K562 (cell line): ENCODE measurements around the gene CCR8.

Experiments used
- CTCF ChIP-seq, 3 experiments: IDR thresholded peaks in 2 of 3; conservative IDR thresholded peaks in 1 of 3; 2 replicates each; pipeline ENCODE4 v1.5.1; 2011 to 2012; ENCODE audit warnings: low read length in 3 of 3, mild to moderate bottlenecking in 3 of 3, control low read depth in 2 of 3, improper control_type of control experiment in 1 of 3, inconsistent platforms in 1 of 3, low read depth in 1 of 3, mixed read lengths in 1 of 3, moderate library complexity in 1 of 3; ENCODE audit not compliant: insufficient read depth in 2 of 3
- GABPB2 ChIP-seq: fragments of 250-450 bp; sonication (Bioruptor Pico); conservative IDR thresholded peaks from 2 replicates; pipeline ENCODE4 v1.5.1; 2021; ENCODE audit warnings: mild to moderate bottlenecking
- POLR2AphosphoS5 ChIP-seq: IDR thresholded peaks from 2 replicates; pipeline ENCODE4 v1.6.1; 2011; ENCODE audit warnings: mild to moderate bottlenecking, low read depth, low read length, moderate library complexity; ENCODE audit not compliant: control insufficient read depth, insufficient read depth
- SOX6 ChIP-seq: fragments of 450-650 bp; IDR thresholded peaks from 2 replicates; pipeline ENCODE4 v1.6.1; 2014; ENCODE audit warnings: mild to moderate bottlenecking
- SP1 ChIP-seq: sonication (generic); formaldehyde crosslinking; IDR thresholded peaks from 2 replicates; pipeline ENCODE4 v1.8.1; 2022; ENCODE audit warnings: mild to moderate bottlenecking, missing genetic modification reagents
- TAF1 ChIP-seq: IDR thresholded peaks from 2 replicates; pipeline ENCODE4 v1.6.1; 2011; ENCODE audit warnings: mild to moderate bottlenecking, low read length, moderate library complexity; ENCODE audit not compliant: insufficient read depth, control insufficient read depth, severe bottlenecking; ENCODE audit errors: extremely low read depth
- ZBTB2 ChIP-seq: fragments of 450-650 bp; IDR thresholded peaks from 2 replicates; pipeline ENCODE4 v1.6.1; 2016; ENCODE audit warnings: antibody characterized with exemption
- TF ChIP-seq, protein P1 (sequence below): sonication (generic); formaldehyde crosslinking; IDR thresholded peaks from 2 replicates; pipeline ENCODE4 v1.8.0; 2022; ENCODE audit warnings: mild to moderate bottlenecking, low read depth, missing genetic modification reagents

- TF ChIP-seq SOX6 (no peak), CTCF (IDR thresholded peaks at IDR 0.05 in 2 of 3, conservative IDR thresholded peaks at IDR 0.05 in 1 of 3; ENCODE audit: insufficient read depth in 2 of 3, low read depth in 1 of 3, low read length in 3 of 3) (no peak), ZBTB2 (no peak), POLR2AphosphoS5 (no peak), SP1 (no peak), TAF1 (no peak), GABPB2 (no peak)
- TF ChIP-seq, protein P1, sequence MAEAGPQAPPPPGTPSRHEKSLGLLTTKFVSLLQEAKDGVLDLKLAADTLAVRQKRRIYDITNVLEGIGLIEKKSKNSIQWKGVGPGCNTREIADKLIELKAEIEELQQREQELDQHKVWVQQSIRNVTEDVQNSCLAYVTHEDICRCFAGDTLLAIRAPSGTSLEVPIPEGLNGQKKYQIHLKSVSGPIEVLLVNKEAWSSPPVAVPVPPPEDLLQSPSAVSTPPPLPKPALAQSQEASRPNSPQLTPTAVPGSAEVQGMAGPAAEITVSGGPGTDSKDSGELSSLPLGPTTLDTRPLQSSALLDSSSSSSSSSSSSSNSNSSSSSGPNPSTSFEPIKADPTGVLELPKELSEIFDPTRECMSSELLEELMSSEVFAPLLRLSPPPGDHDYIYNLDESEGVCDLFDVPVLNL (CRISPR knock-in tag): no peak
Observed at GRCh38 chr3:39290255-39290654, 39.3 kb upstream of the CCR8 start.
